GM12873 (cell line): ENCODE data around the gene ARFGAP1.

ENCODE experiments used
- CTCF ChIP-seq: IDR thresholded peaks from 2 replicates; pipeline ENCODE4 v1.5.1; 2012; ENCODE audit warnings: low read depth, mild to moderate bottlenecking, moderate library complexity, low read length, control low read depth; ENCODE audit not compliant: insufficient read depth; ENCODE audit errors: missing control alignments

ARFGAP1 gene

DNA sequence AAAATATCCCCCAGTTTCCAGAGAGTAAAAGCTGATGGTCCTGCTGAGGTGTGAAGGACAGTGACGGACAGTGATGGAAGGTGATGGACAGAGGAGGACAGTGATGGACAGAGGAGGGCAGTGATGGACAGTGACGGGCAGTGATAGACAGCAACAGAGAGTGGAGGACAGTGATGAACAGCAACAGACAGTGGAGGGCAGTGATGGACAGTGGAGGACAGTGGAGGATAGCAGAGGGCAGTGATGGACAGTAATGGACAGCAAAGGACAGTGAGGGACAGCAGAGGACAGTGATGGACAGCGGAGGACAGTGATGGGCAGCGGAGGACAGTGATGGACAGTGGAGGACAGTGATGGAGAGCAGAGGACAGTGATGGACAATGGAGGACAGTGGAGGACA lies 15.7 kb upstream of the ARFGAP1 start:
- TF ChIP-seq CTCF = no peak

DNA sequence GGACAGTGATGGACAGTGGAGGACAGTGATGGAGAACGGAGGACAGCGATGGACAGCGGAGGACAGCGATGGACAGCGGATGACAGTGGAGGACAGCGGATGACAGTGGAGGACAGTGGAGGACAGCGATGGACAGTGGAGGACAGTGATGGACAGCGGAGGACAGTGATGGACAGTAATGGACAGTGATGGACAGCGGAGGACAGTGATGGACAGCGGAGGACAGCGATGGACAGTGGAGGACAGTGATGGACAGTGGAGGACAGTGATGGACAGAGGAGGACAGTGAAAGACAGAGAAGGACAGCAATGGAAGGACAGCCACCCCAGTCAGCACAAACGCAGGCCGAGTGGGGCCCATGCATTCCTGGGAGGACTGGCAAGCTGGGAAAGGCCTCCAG lies 15.0 kb upstream of the ARFGAP1 start:
- no peak for TF ChIP-seq CTCF

GRCh38 chr20:63258781-63259180 lies 13.8 kb upstream of the ARFGAP1 start:
- TF ChIP-seq CTCF = no peak

DNA sequence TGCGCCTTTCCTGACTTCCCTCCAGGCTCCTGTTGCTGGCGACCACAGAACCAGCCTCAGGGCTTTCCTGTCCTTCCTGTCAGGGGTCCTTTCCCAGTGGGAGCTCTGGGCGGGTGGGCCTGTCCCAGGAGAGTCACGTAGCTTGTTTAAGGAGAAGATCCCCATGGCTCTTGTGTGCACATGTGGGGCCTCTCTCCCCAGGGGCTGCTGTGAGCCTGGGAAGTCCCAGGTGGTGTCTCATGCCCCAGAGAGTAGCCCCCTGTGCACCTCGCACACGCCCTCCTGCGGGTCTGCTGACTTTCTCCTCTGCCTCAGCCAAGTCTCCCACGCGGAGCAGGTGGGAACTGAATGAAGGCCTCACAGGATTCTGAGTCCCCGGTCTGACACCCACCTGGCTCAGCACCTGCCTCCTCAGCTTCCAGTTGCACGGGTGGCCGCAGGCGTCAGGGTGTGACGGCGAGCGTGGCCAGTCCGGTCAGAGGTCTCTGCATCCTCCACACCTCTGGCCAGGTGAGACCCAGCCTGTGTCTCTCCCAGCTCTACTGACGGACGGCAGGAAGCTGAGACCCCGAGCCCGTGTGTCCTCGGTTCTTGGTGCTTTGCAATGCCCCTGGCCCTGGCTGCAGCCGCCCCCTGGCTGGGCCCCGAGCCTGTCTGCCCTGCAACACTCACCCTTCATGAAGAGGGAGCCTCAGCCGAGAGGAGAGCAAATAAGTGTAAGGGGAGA lies 12.7 kb upstream of the ARFGAP1 start:
- TF ChIP-seq CTCF = no peak

DNA sequence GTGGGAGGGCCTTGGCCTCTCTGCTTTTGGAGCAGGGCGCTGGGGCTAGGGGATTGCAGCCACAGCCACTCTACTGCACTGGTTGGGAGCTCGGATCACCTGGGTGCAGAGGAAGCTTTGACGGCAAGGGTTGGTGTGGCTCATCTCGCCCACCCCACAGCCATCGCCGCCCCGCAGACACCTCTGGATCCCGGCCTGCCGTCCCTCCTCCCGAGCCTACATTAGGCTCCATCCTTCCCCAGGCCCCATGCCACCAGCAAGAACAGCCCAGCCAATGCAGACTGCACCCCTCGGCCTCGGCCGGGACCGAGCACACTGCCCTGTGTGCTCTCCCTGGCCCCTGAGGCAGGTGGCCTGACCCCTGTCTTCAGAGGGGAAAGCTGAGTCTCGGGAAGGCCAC lies 12.1 kb upstream of the ARFGAP1 start:
- no peak for TF ChIP-seq CTCF

DNA sequence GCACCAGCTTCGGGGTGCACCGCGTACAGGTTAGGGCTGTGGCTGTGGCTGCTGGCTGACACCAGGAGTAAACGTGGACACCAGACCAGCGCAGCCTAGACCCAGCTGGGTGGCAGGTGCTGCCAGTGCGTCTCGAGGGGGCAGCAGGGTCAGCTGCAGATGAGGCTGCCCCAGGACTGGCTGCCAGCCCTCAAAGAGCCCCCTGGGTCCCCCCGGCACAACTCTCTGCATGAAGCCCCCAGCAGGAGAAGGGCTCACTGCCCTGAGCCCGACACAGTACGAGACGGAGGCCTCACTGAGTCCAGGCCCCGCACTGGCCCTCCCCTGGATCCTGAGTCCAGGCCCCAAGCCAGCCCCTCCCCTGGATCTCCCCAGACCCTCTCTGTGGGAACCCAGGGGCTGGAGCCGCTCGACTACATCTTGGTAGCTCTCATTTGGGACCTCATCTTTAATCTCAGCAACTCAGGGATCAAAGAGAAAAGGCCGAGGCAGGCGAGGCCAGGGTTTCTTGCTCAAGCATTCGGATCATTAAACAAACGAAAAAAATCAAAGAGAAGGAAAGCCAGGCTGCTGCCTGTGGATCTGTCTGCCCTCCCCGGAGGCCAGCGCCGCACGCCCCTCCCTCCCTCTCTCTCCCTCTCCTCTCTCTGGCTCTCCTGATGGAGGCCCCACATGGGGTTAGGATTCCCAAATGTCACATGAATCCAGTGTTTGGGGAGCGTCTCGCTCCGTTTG lies 11.4 kb upstream of the ARFGAP1 start:
- no peak for TF ChIP-seq CTCF

DNA sequence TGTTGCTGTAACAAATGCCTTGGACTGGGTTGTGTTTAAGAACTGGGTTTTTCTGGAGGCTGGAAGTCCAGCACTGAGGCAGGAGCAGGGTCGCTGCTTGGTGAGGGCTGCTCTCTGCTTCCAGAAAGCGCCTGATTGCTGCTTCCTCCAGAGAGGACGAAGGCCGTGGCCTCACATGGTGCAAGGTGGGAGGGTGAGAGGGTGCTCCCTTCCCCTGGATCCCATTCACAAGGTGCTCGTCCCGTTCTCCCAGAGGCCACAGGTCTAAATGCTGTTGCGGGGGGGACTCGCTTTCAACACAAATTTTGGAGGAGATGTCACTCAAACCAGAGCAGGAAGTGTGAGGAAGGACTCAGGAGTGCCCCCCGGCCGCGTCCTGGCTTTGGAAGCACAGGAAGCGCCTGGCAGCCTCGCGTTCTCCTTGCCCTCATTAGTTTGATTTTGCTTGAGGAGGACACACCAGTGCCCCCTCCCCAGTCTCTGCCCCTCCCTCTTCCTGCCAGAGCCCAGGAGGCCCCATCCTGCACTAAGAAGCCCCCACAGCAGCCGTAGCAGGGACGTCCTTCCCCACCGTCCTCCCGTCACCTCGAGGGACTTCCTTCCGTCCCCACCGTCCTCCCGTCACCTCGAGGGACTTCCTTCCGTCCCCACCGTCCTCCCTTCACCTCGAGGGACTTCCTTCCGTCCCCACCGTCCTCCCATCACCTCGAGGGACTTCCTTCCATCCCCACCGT lies 10.7 kb upstream of the ARFGAP1 start:
- TF ChIP-seq CTCF = no peak
